K562 (cell line): ENCODE measurements around the gene DMD.

Experiments
- BHLHE40 ChIP-seq: IDR thresholded peaks from 2 replicates; pipeline ENCODE4 v1.6.1; 2011; ENCODE audit warnings: low read length, improper control_type of control experiment
- CAMTA2 ChIP-seq: fragments of 250-450 bp; sonication (Bioruptor Pico); conservative IDR thresholded peaks from 2 replicates; pipeline ENCODE4 v1.5.1; 2022
- CTCF ChIP-seq, 3 experiments: IDR thresholded peaks in 2 of 3; conservative IDR thresholded peaks in 1 of 3; 2 replicates each; pipeline ENCODE4 v1.5.1; 2011 to 2012; ENCODE audit warnings: low read length in 3 of 3, mild to moderate bottlenecking in 3 of 3, control low read depth in 2 of 3, improper control_type of control experiment in 1 of 3, inconsistent platforms in 1 of 3, low read depth in 1 of 3, mixed read lengths in 1 of 3, moderate library complexity in 1 of 3; ENCODE audit not compliant: insufficient read depth in 2 of 3
- NR2C2 ChIP-seq, 2 experiments: fragments of 200-800 bp in 1 of 2; sonication (Bioruptor generic) in 1 of 2; sonication (generic) in 1 of 2; formaldehyde crosslinking in 1 of 2; IDR thresholded peaks; 2 replicates each; pipeline versions ENCODE4 v1.6.1 to v1.8.0; 2016 to 2022; ENCODE audit warnings: mild to moderate bottlenecking in 1 of 2, missing compliant biosample characterization in 1 of 2, missing genetic modification characterization in 1 of 2, missing genetic modification reagents in 1 of 2
- PCBP1 ChIP-seq: fragments of 200-400 bp; formaldehyde crosslinking; IDR thresholded peaks from 2 replicates; pipeline ENCODE4 v1.6.1; 2018; ENCODE audit warnings: mild to moderate bottlenecking, low read depth, low read length; ENCODE audit not compliant: poor library complexity, severe bottlenecking
- RAD21 ChIP-seq, 2 experiments: fragments of 250-450 bp in 1 of 2; fragments of 450-650 bp in 1 of 2; sonication (Bioruptor Pico) in 1 of 2; formaldehyde crosslinking in 1 of 2; IDR thresholded peaks in 1 of 2; conservative IDR thresholded peaks in 1 of 2; 2 replicates each; pipeline versions ENCODE4 v1.4.0 to v1.8.0; 2020 to 2022; ENCODE audit warnings: mild to moderate bottlenecking in 2 of 2, moderate library complexity in 1 of 2
- RERE ChIP-seq: sonication (generic); formaldehyde crosslinking; IDR thresholded peaks from 2 replicates; pipeline ENCODE4 v1.8.0; 2023; ENCODE audit warnings: missing genetic modification reagents, mild to moderate bottlenecking, borderline replicate concordance
- SMAD4 ChIP-seq: fragments of 250-450 bp; sonication (Bioruptor Pico); conservative IDR thresholded peaks from 2 replicates; pipeline ENCODE4 v1.8.0; 2021; ENCODE audit warnings: inconsistent platforms, mild to moderate bottlenecking, moderate library complexity
- TAF1 ChIP-seq: IDR thresholded peaks from 2 replicates; pipeline ENCODE4 v1.6.1; 2011; ENCODE audit warnings: mild to moderate bottlenecking, low read length, moderate library complexity; ENCODE audit not compliant: insufficient read depth, control insufficient read depth, severe bottlenecking; ENCODE audit errors: extremely low read depth
- ZNF239 ChIP-seq: fragments of 250-450 bp; sonication (Bioruptor Pico); IDR thresholded peaks from 2 replicates; pipeline ENCODE4 v1.4.0; 2020; ENCODE audit warnings: mild to moderate bottlenecking
- ZNF695 ChIP-seq: fragments of 450-650 bp; formaldehyde crosslinking; IDR thresholded peaks from 2 replicates; pipeline ENCODE4 v1.4.0; 2020; ENCODE audit warnings: mild to moderate bottlenecking, moderate library complexity

GRCh38 chrX:31629195-31629594, 1582.2 kb downstream of the DMD start:
- TF ChIP-seq PCBP1 (no peak), SMAD4 (CRISPR knock-in tag) (no peak), CTCF (IDR thresholded peaks at IDR 0.05 in 2 of 3, conservative IDR thresholded peaks at IDR 0.05 in 1 of 3; ENCODE audit: insufficient read depth in 2 of 3, low read depth in 1 of 3, low read length in 3 of 3) (no peak), RERE (CRISPR knock-in tag) (no peak), ZNF239 (no peak), RAD21 (CRISPR knock-in tag; conservative IDR thresholded peaks at IDR 0.05 in 1 of 2, IDR thresholded peaks at IDR 0.05 in 1 of 2) (no peak), BHLHE40 (no peak), TAF1 (no peak), CAMTA2 (no peak), ZNF695 (no peak), NR2C2 (CRISPR knock-in tag; IDR thresholded peaks at IDR 0.05) (no peak), NR2C2 (tag; IDR thresholded peaks at IDR 0.05) (no peak)
